GM12892 (cell line): Measurements from ENCODE around the gene TPH2.

Experiments
- POLR2A ChIP-seq: IDR thresholded peaks from 2 replicates; pipeline ENCODE4 v1.6.1; 2011; ENCODE audit warnings: low read depth, low read length, control low read depth
- POLR2AphosphoS5 ChIP-seq: IDR thresholded peaks from 2 replicates; pipeline ENCODE4 v1.6.1; 2011; ENCODE audit warnings: low read depth, low read length, control low read depth
- TAF1 ChIP-seq: IDR thresholded peaks from 2 replicates; pipeline ENCODE4 v1.6.1; 2011; ENCODE audit warnings: low read depth, mild to moderate bottlenecking, control low read depth, low read length, borderline replicate concordance

DNA sequence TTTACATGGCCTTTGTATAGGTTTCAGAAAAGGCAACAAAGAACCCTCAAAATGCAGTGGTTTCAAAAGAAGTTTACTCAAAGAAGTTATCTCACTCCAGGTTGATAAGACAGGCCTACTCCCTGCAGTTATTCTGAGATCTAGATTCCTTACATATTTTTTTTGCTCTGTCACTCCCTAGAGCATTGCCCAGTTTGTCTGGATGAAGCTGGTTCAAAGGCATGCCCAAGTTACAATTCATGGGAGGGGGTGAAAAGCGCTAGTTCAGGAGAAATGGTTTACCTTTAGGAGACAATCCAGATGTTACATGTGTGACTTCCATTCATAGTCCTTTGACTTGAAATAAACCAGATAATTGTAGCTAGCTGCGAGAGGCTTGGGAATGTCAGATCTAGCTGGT, 115.0 kb downstream of the TPH2 start:
- no peak for TF ChIP-seq POLR2A
- TF ChIP-seq POLR2AphosphoS5 = no peak
- no peak for TF ChIP-seq TAF1
